GM12878 (cell line): Measurements from ENCODE around the gene RHOF. TPM values are rescaled to one million over a fixed set of nuclear protein-coding genes. Genes with fewer than 3 reads are reported as not detected.

ENCODE experiments used
- ATAC-seq: fragments of 200-7000 bp; cut with Tn5 transposase; 3 replicates; pipeline ENCODE4 v1.9.1; 2020; ENCODE audit warnings: mild to moderate bottlenecking, moderate library complexity
- BruUV-seq: library from RNA; stranded (reverse); fragments of 400-500 nt; replicated peaks from 2 replicates; lab custom pipeline; 2021; lab: Mats Ljungman, UMichigan
- CTCF ChIA-PET: fragments of 300-600 bp; sonication (Branson Sonifier 250); formaldehyde crosslinking; extraction: SDS; loops from one replicate; lab custom pipeline; 2021; ENCODE audit warnings: inconsistent platforms; lab: Yijun Ruan, JAX
- POLR2A ChIA-PET: fragments of 350-600 bp; formaldehyde crosslinking; extraction: SDS; loops from one replicate; lab custom pipeline; 2021; ENCODE audit warnings: inconsistent platforms; lab: Charles Lee
- RAD21 ChIA-PET: fragments of 300-600 bp; sonication (Branson Sonifier 250); formaldehyde crosslinking; loops from one replicate; lab custom pipeline; 2023; ENCODE audit warnings: antibody characterized with exemption; ENCODE audit not compliant: unreplicated experiment; lab: Charles Lee
- SMC1A ChIA-PET: fragments of 300-600 bp; sonication (Branson Sonifier 250); formaldehyde crosslinking; loops from one replicate; lab custom pipeline; 2023; ENCODE audit not compliant: unreplicated experiment, uncharacterized antibody; lab: Charles Lee
- DNase-seq: peaks from one replicate; pipeline ENCODE4 v3.0.0-alpha.2; 2011; ENCODE audit warnings: low read depth, low spot score
- FAIRE-seq: peaks from 3 replicates; lab custom pipeline; 2011; peaks lifted over from hg19 to GRCh38; lab: Jason Lieb, UNC
- H2AFZ ChIP-seq: 2 replicates; pipeline ENCODE4 v1.6.0; 2011; ENCODE audit warnings: low read depth, low read length, control low read depth; ENCODE audit not compliant: control insufficient read depth
- H3K27ac ChIP-seq: 2 replicates; pipeline ENCODE4 v1.5.1; 2011; ENCODE audit warnings: control low read depth; ENCODE audit not compliant: control insufficient read depth, insufficient read depth
- H3K27me3 ChIP-seq, 2 experiments: replicated peaks in 1 of 2; 2 replicates each; pipeline versions ENCODE4 v1.6.0 to v1.6.1; 2011; ENCODE audit warnings: low read length in 1 of 2; ENCODE audit not compliant: control insufficient read depth in 2 of 2, insufficient read depth in 2 of 2
- H3K36me3 ChIP-seq, 2 experiments: 2 replicates each; pipeline ENCODE4 v1.5.1; 2011; ENCODE audit warnings: low read length in 1 of 2; ENCODE audit not compliant: control insufficient read depth in 2 of 2, insufficient read depth in 2 of 2
- H3K4me1 ChIP-seq: 2 replicates; pipeline ENCODE4 v1.6.1; 2011; ENCODE audit warnings: mild to moderate bottlenecking, low read length, moderate library complexity, mixed read lengths; ENCODE audit not compliant: control insufficient read depth, insufficient read depth
- H3K4me2 ChIP-seq: 2 replicates; pipeline ENCODE4 v1.6.0; 2011; ENCODE audit warnings: control low read depth; ENCODE audit not compliant: control insufficient read depth, insufficient read depth
- H3K4me3 ChIP-seq: fragments of 200-600 bp; sonication (generic); 2 replicates; pipeline ENCODE4 v1.5.1; 2016
- H3K79me2 ChIP-seq: 2 replicates; pipeline ENCODE4 v1.6.0; 2011; ENCODE audit warnings: low read length; ENCODE audit not compliant: control insufficient read depth, insufficient read depth
- H3K9ac ChIP-seq: 2 replicates; pipeline ENCODE4 v1.8.0; 2011; ENCODE audit warnings: low read length, control low read depth, mixed read lengths; ENCODE audit not compliant: control insufficient read depth, insufficient read depth
- H3K9me3 ChIP-seq: replicated peaks from 3 replicates; pipeline ENCODE4 v1.5.1; 2011; ENCODE audit warnings: mild to moderate bottlenecking, low read length; ENCODE audit not compliant: control insufficient read depth, insufficient read depth
- H4K20me1 ChIP-seq: 2 replicates; pipeline ENCODE4 v1.6.0; 2011; ENCODE audit not compliant: control insufficient read depth, insufficient read depth
- CBFB ChIP-seq: IDR thresholded peaks from 2 replicates; pipeline ENCODE4 v1.6.1; 2016; ENCODE audit warnings: antibody characterized with exemption, low read depth
- FOXK2 ChIP-seq: fragments of 450-650 bp; IDR thresholded peaks from 2 replicates; pipeline ENCODE4 v1.6.1; 2017; ENCODE audit warnings: mild to moderate bottlenecking, moderate library complexity
- PAX8 ChIP-seq: fragments of 450-650 bp; IDR thresholded peaks from 2 replicates; pipeline ENCODE4 v1.6.1; 2017; ENCODE audit warnings: mild to moderate bottlenecking, moderate library complexity
- RELA ChIP-seq: fragments of 450-650 bp; IDR thresholded peaks from 2 replicates; pipeline ENCODE4 v1.8.0; 2014; ENCODE audit warnings: borderline replicate concordance; ENCODE audit not compliant: partially characterized antibody
- SMAD1 ChIP-seq: fragments of 450-650 bp; IDR thresholded peaks from 2 replicates; pipeline ENCODE4 v1.6.1; 2018; ENCODE audit warnings: mild to moderate bottlenecking, low read depth; ENCODE audit not compliant: partially characterized antibody
- ZBTB40 ChIP-seq: fragments of 450-650 bp; IDR thresholded peaks from 2 replicates; pipeline ENCODE4 v1.6.1; 2016; ENCODE audit warnings: mild to moderate bottlenecking, moderate library complexity, borderline replicate concordance
- WGBS: methylation state at CpG from one replicate; pipeline ENCODE4 v1.1.6; 2016; ENCODE audit warnings: low lambda C conversion rate; ENCODE audit not compliant: insufficient replicate concordance, insufficient coverage; ENCODE audit errors: missing lambda C conversion rate; 5-methylcytosine and 5-hydroxymethylcytosine counted together
- in situ Hi-C: fragments of 300-500 bp; cut with MboI; formaldehyde crosslinking; loops from 9 replicates; pipeline ENCODE4 v1.14.3; 2018; ENCODE audit warnings: mixed read lengths
- intact Hi-C: fragments of 100-400 bp; cut with micrococcal nuclease; formaldehyde crosslinking; loops from one replicate; pipeline ENCODE4 v1.14.2; 2022; ENCODE audit not compliant: unreplicated experiment
- polyA plus RNA-seq, 11 experiments: library from polyadenylated mRNA; depleted of rRNA in 4 of 11; unstranded in 6 of 11; stranded (reverse) in 5 of 11; fragments of >200 nt; fragmentation: Nextera tagmentation in 4 of 11; fragmentation: Illumina TruSeq in 1 of 11; extraction: Ambion mirVana in 4 of 11; extraction: Trizol in 1 of 11; gene quantifications; 1 replicate in 1 of 11; 2 replicates in 10 of 11; pipeline versions ENCODE4 v1.2.1 to v1.2.3, GENCODE V29; 2011 to 2016; ENCODE audit warnings: inconsistent platforms in 2 of 11, missing spikeins in 2 of 11, low read depth in 1 of 11
- total RNA-seq, 4 experiments: library from RNA; depleted of rRNA in 3 of 4; stranded (reverse); fragments of >200 nt in 3 of 4; fragmentation: Illumina TruSeq in 1 of 4; extraction: Trizol in 1 of 4; gene quantifications; 2 replicates each; pipeline versions ENCODE4 v1.2.1 to v1.2.3, GENCODE V29; 2013 to 2021

RHOF gene
- total and polyA plus RNA-seq, 10 of the 15 experiments (the other 5 are each of a cell fraction or from before 2014, with no cell fraction given) = 6.1 to 78.7 (median 39.7) TPM

- BruUV-seq = no TSS peak
- in situ Hi-C loops = no loop called here
- Histone ChIP-seq H3K9me3 (no peaks in the 10 kb centered on the region), H3K27ac (no peak overlapping the region), H3K27me3 (no peaks in the 10 kb centered on the region), H3K36me3 (peaks cover 29 to 31% of the 10 kb centered on the region in 2 experiments; a peak in 3 of 4 replicates), H2AFZ (no peak overlapping the region), H4K20me1 (no peaks in the 10 kb centered on the region; the same call in 1 of the 2 replicates), H3K79me2 (no peaks in the 10 kb centered on the region), H3K9ac (no peak overlapping the region), H3K4me3 (no peak overlapping the region), H3K4me2 (no peak overlapping the region), H3K4me1 (no peaks in the 10 kb centered on the region)
- WGBS = 98% methylated on average over 7 of the region's 7 CpGs
- FAIRE-seq = no peak
- TF ChIP-seq SMAD1 (no peak), FOXK2 (no peak), PAX8 (no peak), RELA (no peak), ZBTB40 (no peak), CBFB (no peak)
- intact Hi-C loops = no loop called here
- ChIA-PET CTCF (interaction anchor here (1.0 kb wide), 1 partner anchor 8 kb away, joined by 3 read pairs; no protein-coding TSS in a partner anchor), RAD21 (no interaction called here), POLR2A (no interaction called here), SMC1A (no interaction called here)
- DNase-seq = no peak
- ATAC-seq = no peak
Measured at GRCh38 chr12:121820056-121820455, 26.6 kb upstream of the RHOF start.
